ENCODE data around the gene USF3.

USF3 gene

GRCh38 chr3:113676261-113676660, 20.2 kb downstream of the USF3 start:
- no peaks in the 10 kb centered on the region for H3K27me3 ChIP-seq (ENCODE audit: control insufficient read depth in 1 of 2, insufficient read depth in 2 of 2, low read length in 2 of 2)
- H3K27ac ChIP-seq (ENCODE audit: low read depth, low read length): no peak overlapping the region
- H3K4me1 ChIP-seq (ENCODE audit: control insufficient read depth in 1 of 2, insufficient read depth in 2 of 2, low read length in 2 of 2): peaks cover 0 to 5% of the 10 kb centered on the region in 2 donors
- H3K9me3 ChIP-seq (ENCODE audit: control insufficient read depth in 1 of 2, low read length in 2 of 2): no peaks in the 10 kb centered on the region
- no peak overlapping the region for H3K4me3 ChIP-seq (ENCODE audit: low read depth in 1 of 2, low read length in 2 of 2)
- H3K36me3 ChIP-seq (ENCODE audit: control insufficient read depth in 1 of 2, insufficient read depth in 2 of 2, low read length in 2 of 2): peaks cover 3 to 20% of the 10 kb centered on the region in 2 donors
- no peak overlapping the region for H3K9ac ChIP-seq (ENCODE audit: low read depth in 1 of 2, low read length in 2 of 2)

- H3K4me1 ChIP-seq (ENCODE audit: control insufficient read depth in 1 of 2, insufficient read depth in 2 of 2, low read length in 2 of 2): peaks cover 0 to 5% of the 10 kb centered on the region in 2 donors
- H3K36me3 ChIP-seq (ENCODE audit: control insufficient read depth in 1 of 2, insufficient read depth in 2 of 2, low read length in 2 of 2): peaks cover 7 to 29% of the 10 kb centered on the region in 2 donors
- no peaks in the 10 kb centered on the region for H3K27me3 ChIP-seq (ENCODE audit: control insufficient read depth in 1 of 2, insufficient read depth in 2 of 2, low read length in 2 of 2)
- no peak overlapping the region for H3K9ac ChIP-seq (ENCODE audit: low read depth in 1 of 2, low read length in 2 of 2)
- no peaks in the 10 kb centered on the region for H3K9me3 ChIP-seq (ENCODE audit: control insufficient read depth in 1 of 2, low read length in 2 of 2)
- H3K4me3 ChIP-seq (ENCODE audit: low read depth in 1 of 2, low read length in 2 of 2): no peak overlapping the region
- no peak overlapping the region for H3K27ac ChIP-seq (ENCODE audit: low read depth, low read length)
Measured at GRCh38 chr3:113673593-113673992, 22.8 kb downstream of the USF3 start.

GRCh38 chr3:113668015-113668414, 28.4 kb downstream of the USF3 start:
- Histone ChIP-seq H3K9me3 (ENCODE audit: control insufficient read depth in 1 of 2, low read length in 2 of 2) (no peaks in the 10 kb centered on the region), H3K27me3 (ENCODE audit: control insufficient read depth in 1 of 2, insufficient read depth in 2 of 2, low read length in 2 of 2) (no peaks in the 10 kb centered on the region), H3K36me3 (ENCODE audit: control insufficient read depth in 1 of 2, insufficient read depth in 2 of 2, low read length in 2 of 2) (peaks cover 10 to 11% of the 10 kb centered on the region in 2 donors), H3K4me3 (ENCODE audit: low read depth in 1 of 2, low read length in 2 of 2) (no peak overlapping the region), H3K4me1 (ENCODE audit: control insufficient read depth in 1 of 2, insufficient read depth in 2 of 2, low read length in 2 of 2) (peaks cover 12 to 20% of the 10 kb centered on the region in 2 donors), H3K9ac (ENCODE audit: low read depth in 1 of 2, low read length in 2 of 2) (no peak overlapping the region), H3K27ac (ENCODE audit: low read depth, low read length) (no peak overlapping the region)

GRCh38 chr3:113664523-113665094, 31.8 kb downstream of the USF3 start:
- Histone ChIP-seq H3K9me3 (ENCODE audit: control insufficient read depth in 1 of 2, low read length in 2 of 2) (no peaks in the 10 kb centered on the region), H3K9ac (ENCODE audit: low read depth in 1 of 2, low read length in 2 of 2) (no peak overlapping the region), H3K4me3 (ENCODE audit: low read depth in 1 of 2, low read length in 2 of 2) (no peak overlapping the region), H3K27me3 (ENCODE audit: control insufficient read depth in 1 of 2, insufficient read depth in 2 of 2, low read length in 2 of 2) (no peaks in the 10 kb centered on the region), H3K36me3 (ENCODE audit: control insufficient read depth in 1 of 2, insufficient read depth in 2 of 2, low read length in 2 of 2) (peaks cover 17 to 20% of the 10 kb centered on the region in 2 donors), H3K27ac (ENCODE audit: low read depth, low read length) (no peak overlapping the region), H3K4me1 (ENCODE audit: control insufficient read depth in 1 of 2, insufficient read depth in 2 of 2, low read length in 2 of 2) (peaks cover 17 to 29% of the 10 kb centered on the region in 2 donors)

GRCh38 chr3:113663761-113664160, 32.7 kb downstream of the USF3 start:
- H3K36me3 ChIP-seq (ENCODE audit: control insufficient read depth in 1 of 2, insufficient read depth in 2 of 2, low read length in 2 of 2): peaks cover 21 to 29% of the 10 kb centered on the region in 2 donors
- H3K27me3 ChIP-seq (ENCODE audit: control insufficient read depth in 1 of 2, insufficient read depth in 2 of 2, low read length in 2 of 2): no peaks in the 10 kb centered on the region
- H3K27ac ChIP-seq (ENCODE audit: low read depth, low read length): no peak overlapping the region
- H3K4me1 ChIP-seq (ENCODE audit: control insufficient read depth in 1 of 2, insufficient read depth in 2 of 2, low read length in 2 of 2): peaks cover 17 to 29% of the 10 kb centered on the region in 2 donors
- H3K4me3 ChIP-seq (ENCODE audit: low read depth in 1 of 2, low read length in 2 of 2): peak overlapping the region in 1 of 2 donors; percentile 8
- H3K9ac ChIP-seq (ENCODE audit: low read depth in 1 of 2, low read length in 2 of 2): no peak overlapping the region
- H3K9me3 ChIP-seq (ENCODE audit: control insufficient read depth in 1 of 2, low read length in 2 of 2): no peaks in the 10 kb centered on the region

GRCh38 chr3:113663324-113663750, 33.1 kb downstream of the USF3 start:
- Histone ChIP-seq H3K4me1 (ENCODE audit: control insufficient read depth in 1 of 2, insufficient read depth in 2 of 2, low read length in 2 of 2) (peaks cover 17 to 29% of the 10 kb centered on the region in 2 donors), H3K4me3 (ENCODE audit: low read depth in 1 of 2, low read length in 2 of 2) (no peak overlapping the region), H3K9ac (ENCODE audit: low read depth in 1 of 2, low read length in 2 of 2) (no peak overlapping the region), H3K36me3 (ENCODE audit: control insufficient read depth in 1 of 2, insufficient read depth in 2 of 2, low read length in 2 of 2) (peaks cover 24 to 33% of the 10 kb centered on the region in 2 donors), H3K27me3 (ENCODE audit: control insufficient read depth in 1 of 2, insufficient read depth in 2 of 2, low read length in 2 of 2) (no peaks in the 10 kb centered on the region), H3K27ac (ENCODE audit: low read depth, low read length) (no peak overlapping the region), H3K9me3 (ENCODE audit: control insufficient read depth in 1 of 2, low read length in 2 of 2) (no peaks in the 10 kb centered on the region)

- Histone ChIP-seq H3K9me3 (ENCODE audit: control insufficient read depth in 1 of 2, low read length in 2 of 2) (no peaks in the 10 kb centered on the region), H3K9ac (ENCODE audit: low read depth in 1 of 2, low read length in 2 of 2) (no peak overlapping the region), H3K36me3 (ENCODE audit: control insufficient read depth in 1 of 2, insufficient read depth in 2 of 2, low read length in 2 of 2) (peaks cover 24 to 38% of the 10 kb centered on the region in 2 donors), H3K4me1 (ENCODE audit: control insufficient read depth in 1 of 2, insufficient read depth in 2 of 2, low read length in 2 of 2) (peaks cover 14 to 29% of the 10 kb centered on the region in 2 donors), H3K27ac (ENCODE audit: low read depth, low read length) (no peak overlapping the region), H3K27me3 (ENCODE audit: control insufficient read depth in 1 of 2, insufficient read depth in 2 of 2, low read length in 2 of 2) (no peaks in the 10 kb centered on the region), H3K4me3 (ENCODE audit: low read depth in 1 of 2, low read length in 2 of 2) (no peak overlapping the region)
Measured at GRCh38 chr3:113662824-113663223, 33.6 kb downstream of the USF3 start.

GRCh38 chr3:113660896-113661295, 35.5 kb downstream of the USF3 start:
- H3K4me1 ChIP-seq (ENCODE audit: control insufficient read depth in 1 of 2, insufficient read depth in 2 of 2, low read length in 2 of 2): peaks cover 14 to 29% of the 10 kb centered on the region in 2 donors
- no peak overlapping the region for H3K9ac ChIP-seq (ENCODE audit: low read depth in 1 of 2, low read length in 2 of 2)
- H3K36me3 ChIP-seq (ENCODE audit: control insufficient read depth in 1 of 2, insufficient read depth in 2 of 2, low read length in 2 of 2): peaks cover 34 to 47% of the 10 kb centered on the region in 2 donors

GRCh38 chr3:113660458-113660857, 36.0 kb downstream of the USF3 start:
- peaks cover 14 to 29% of the 10 kb centered on the region in 2 donors for H3K4me1 ChIP-seq (ENCODE audit: control insufficient read depth in 1 of 2, insufficient read depth in 2 of 2, low read length in 2 of 2)
- H3K9me3 ChIP-seq (ENCODE audit: control insufficient read depth in 1 of 2, low read length in 2 of 2): no peaks in the 10 kb centered on the region
- H3K27me3 ChIP-seq (ENCODE audit: control insufficient read depth in 1 of 2, insufficient read depth in 2 of 2, low read length in 2 of 2): no peaks in the 10 kb centered on the region
- H3K27ac ChIP-seq (ENCODE audit: low read depth, low read length): no peak overlapping the region
- no peak overlapping the region for H3K9ac ChIP-seq (ENCODE audit: low read depth in 1 of 2, low read length in 2 of 2)
- H3K36me3 ChIP-seq (ENCODE audit: control insufficient read depth in 1 of 2, insufficient read depth in 2 of 2, low read length in 2 of 2): peaks cover 34 to 47% of the 10 kb centered on the region in 2 donors
- H3K4me3 ChIP-seq (ENCODE audit: low read depth in 1 of 2, low read length in 2 of 2): no peak overlapping the region

More at GRCh38 chr3:113660896-113661295, 35.5 kb downstream of the USF3 start:
- Histone ChIP-seq H3K4me3 (ENCODE audit: low read depth in 1 of 2, low read length in 2 of 2) (no peak overlapping the region), H3K27me3 (ENCODE audit: control insufficient read depth in 1 of 2, insufficient read depth in 2 of 2, low read length in 2 of 2) (no peaks in the 10 kb centered on the region), H3K9me3 (ENCODE audit: control insufficient read depth in 1 of 2, low read length in 2 of 2) (no peaks in the 10 kb centered on the region), H3K27ac (ENCODE audit: low read depth, low read length) (no peak overlapping the region)

- Histone ChIP-seq H3K9ac (ENCODE audit: low read depth in 1 of 2, low read length in 2 of 2) (no peak overlapping the region), H3K4me3 (ENCODE audit: low read depth in 1 of 2, low read length in 2 of 2) (no peak overlapping the region), H3K27ac (ENCODE audit: low read depth, low read length) (no peak overlapping the region), H3K27me3 (ENCODE audit: control insufficient read depth in 1 of 2, insufficient read depth in 2 of 2, low read length in 2 of 2) (no peaks in the 10 kb centered on the region), H3K4me1 (ENCODE audit: control insufficient read depth in 1 of 2, insufficient read depth in 2 of 2, low read length in 2 of 2) (peaks cover 14 to 27% of the 10 kb centered on the region in 2 donors), H3K36me3 (ENCODE audit: control insufficient read depth in 1 of 2, insufficient read depth in 2 of 2, low read length in 2 of 2) (peaks cover 34 to 47% of the 10 kb centered on the region in 2 donors), H3K9me3 (ENCODE audit: control insufficient read depth in 1 of 2, low read length in 2 of 2) (no peaks in the 10 kb centered on the region)
Measured at GRCh38 chr3:113659996-113660395, 36.4 kb downstream of the USF3 start.

All from duodenal mucosa (tissue), 2 donors.